Non-pigmented ciliary epithelial cell (primary cell): ENCODE measurements around the gene TIAM1.
A peak's percentile ranks its signal among the peaks of the same experiment; 100 is the strongest.

Experiments used
- DNase-seq: peaks from one replicate; pipeline ENCODE4 v3.0.0-alpha.2; 2010; ENCODE audit warnings: low read depth

TIAM1 gene

DNA sequence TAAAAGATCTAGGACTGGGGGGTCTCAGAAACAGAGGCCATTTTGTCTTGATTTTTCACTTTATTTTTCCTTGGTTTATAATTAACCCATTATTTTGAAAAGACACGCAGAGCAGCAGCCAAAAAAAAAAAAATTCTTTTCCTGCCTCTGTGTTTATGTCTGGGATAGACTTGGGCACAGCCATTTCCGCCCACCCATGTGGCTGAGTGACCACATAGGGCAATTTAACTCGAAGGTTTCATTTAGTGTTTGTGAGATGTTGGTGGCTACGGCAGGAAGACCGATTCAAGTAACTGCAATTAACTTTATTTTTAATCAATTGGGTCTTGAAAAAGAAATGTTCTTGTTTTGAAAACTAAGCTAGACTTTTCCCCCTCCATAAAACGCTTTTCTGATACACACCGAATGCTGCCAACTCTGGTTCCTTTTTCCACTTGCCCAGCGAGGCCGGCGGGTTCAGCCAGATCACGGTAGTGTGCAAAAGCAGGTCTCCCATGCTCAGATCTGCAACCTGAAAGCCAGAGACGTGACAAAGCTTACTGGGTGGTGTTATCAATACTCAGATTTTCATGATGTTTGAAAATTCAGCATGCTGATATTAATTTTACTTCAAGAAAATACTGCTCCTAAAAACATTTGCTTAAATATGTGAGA is 208.4 kb downstream of the TIAM1 start:
- DNase-seq, result no peak

DNA sequence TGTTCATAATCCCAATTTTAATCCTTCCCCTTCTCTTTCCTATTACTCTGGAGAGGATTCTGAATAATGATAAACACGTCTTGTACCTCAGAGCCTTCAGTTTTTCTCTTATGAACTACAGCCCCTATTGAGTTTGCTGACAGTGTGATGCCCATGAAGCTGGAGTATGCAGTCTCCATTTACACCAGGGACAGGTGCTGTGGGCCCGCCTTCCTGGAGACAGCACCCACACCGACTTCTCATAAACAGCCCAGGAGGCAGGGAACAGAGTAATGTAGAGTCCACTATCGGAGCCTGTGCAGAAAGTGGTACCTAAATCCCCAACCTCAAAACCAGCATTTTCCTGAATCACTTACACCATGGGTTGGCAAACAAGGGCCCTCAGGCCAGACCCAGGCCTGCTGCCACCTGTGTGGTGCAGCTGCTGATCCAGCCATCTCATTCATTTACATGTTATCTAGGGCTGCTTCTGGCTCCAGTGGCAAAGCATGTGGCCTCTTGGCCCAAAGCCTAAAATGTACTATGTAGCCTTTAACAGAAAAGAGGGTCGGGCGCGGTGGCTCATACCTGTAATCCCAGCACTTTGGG is 210.7 kb downstream of the TIAM1 start:
- no peak for DNase-seq

DNA sequence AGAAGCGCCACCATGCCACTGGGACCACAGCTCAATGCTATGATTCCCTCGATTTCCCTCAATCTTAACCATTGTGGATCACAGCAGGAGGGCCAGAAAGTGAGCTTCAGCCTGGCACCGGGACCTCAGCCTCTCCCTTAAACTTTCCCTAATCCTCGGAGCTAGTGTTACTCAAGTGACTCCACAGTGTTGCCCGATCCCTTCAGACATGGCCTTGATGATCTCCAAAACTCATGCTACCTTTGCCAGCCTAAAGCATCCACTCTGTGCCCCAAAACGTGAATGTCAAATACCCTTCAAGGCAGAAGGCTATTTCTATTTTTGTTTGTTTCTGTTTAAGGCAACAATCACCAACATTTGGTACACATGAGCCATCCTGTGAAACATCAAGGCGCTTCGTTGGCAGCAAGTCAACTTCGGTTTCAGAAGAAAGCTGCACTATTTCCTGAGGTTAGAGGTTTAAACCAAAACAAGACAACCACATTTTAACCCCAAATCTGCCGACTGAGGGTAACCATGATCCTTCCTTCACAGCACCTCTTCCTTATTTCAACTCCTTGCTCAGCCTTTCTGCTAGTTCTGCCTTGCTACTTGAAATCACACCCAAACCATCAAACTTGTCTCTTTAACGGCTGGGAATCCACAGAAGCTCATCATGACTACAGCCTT is 211.4 kb downstream of the TIAM1 start:
- peak; percentile 23 for DNase-seq

- no peak for DNase-seq
Observed at GRCh38 chr21:31130821-31131220, 213.2 kb downstream of the TIAM1 start.

DNA sequence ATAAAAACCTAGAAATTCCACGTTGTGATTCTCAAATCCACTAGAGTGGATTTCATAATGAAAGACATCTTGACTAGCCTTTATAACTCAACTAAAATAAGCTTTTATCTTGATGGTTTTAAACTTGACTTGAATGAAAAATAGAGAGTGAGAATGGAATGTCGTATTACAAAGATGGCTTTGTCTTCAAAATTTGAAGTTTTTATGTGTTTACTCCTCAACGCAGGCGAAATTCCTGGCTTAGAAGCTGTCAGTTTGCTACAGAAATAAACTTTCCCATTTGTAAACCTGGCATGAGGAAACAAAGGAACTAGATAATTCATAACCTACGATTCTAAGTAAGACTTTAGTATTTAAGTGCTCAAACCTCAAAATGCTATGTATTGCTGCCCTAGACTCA is 215.8 kb downstream of the TIAM1 start:
- no peak for DNase-seq

DNA sequence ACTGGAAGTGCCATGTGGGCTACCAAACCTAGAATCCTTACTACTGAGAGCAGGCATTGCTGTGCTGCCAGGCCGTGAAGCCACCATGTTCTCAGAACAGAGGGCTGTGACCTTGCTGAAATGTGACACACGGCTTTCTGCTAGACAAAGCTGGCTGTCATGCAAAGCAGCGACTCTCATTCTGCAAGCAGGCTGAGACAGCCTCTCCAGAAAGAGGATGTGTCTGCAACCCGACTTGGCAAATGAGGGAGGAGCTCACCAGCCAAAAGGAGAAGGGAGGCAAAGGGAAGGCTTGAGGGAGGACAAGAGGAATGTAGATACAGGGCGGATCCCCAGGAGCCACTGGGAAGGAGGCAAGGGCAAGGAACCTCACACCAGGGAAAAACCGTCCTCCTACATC is 220.1 kb downstream of the TIAM1 start:
- no peak for DNase-seq

- no peak for DNase-seq
Observed at GRCh38 chr21:31119199-31119598, 224.9 kb downstream of the TIAM1 start.

DNA sequence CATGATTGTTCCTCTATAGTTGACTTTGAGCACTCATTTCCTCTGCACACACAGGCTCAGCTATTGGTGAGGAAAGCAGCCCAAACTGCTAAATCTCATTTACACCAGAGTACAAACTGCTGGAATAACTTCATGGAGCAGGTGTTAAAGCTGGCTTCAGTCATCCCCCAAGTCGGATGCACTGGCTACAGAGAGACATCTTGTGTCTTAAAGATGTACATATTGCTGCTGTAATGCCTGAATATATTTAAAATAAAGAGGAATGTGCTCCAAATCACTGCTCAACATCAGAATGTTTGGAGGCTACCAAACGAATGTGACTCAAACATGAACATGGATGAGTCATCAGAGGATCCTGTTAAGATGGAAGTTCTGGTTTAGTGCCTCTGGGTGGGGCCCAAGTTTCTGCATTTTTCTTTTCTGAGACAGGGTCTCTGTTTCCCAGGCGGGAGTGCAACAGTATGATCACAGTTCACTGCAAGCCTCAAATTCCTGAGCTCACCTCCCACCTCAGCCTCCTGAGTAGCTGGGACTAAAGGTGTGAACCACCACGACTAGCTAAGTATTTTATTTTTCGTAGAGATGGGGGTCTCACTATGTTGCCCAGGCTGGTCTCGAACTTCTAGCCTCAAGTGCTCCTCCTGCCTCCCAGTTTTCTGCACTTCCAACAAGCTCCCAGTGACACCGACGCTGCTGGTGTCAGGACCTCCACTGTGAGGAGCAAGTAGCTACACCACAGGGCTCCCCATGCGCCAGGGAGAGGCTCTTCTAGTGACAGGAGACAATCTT is 226.7 kb downstream of the TIAM1 start:
- peak; percentile 74 for DNase-seq

DNA sequence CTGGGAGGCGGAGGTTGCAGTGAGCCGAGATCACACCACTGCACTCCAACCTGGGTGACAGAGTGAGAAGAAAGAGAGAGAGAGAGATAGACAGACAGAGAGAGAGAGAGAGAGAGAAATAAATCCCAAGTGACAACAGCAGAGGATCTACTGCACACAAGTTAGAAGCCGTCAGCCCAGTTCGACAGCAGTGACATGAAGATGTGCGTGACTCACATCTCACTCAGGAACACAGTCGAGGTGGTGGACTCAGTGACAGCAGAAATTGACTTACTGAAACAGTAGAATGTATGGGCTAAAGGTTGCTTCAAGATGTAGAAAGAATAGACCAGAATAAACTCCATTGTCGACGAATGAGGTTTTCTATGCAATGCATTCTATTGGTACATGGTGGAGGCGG is 228.8 kb downstream of the TIAM1 start:
- no peak for DNase-seq

DNA sequence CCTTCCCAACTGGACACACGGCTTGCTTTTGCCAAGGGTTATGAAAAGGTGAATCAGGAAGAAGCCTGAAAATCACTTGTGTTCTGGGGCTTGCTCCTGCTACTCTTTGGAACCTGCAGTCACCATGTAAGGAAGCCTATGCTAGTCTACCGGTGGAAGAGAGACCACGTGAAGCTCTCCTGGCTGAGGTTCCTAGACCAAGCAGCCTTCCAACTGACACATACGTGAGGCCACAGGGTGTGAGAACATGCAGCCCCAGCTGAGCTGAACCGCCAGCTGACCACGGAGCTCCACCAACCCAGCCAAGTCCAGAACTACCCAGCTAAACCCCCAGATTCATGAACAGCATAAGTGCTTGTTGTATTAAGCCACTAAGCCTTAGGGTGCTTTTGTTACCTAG is 233.0 kb downstream of the TIAM1 start:
- DNase-seq, result no peak

GRCh38 chr21:31110430-31110829 is 233.6 kb downstream of the TIAM1 start:
- no peak for DNase-seq

GRCh38 chr21:31107871-31108270 is 236.2 kb downstream of the TIAM1 start:
- no peak for DNase-seq

DNA sequence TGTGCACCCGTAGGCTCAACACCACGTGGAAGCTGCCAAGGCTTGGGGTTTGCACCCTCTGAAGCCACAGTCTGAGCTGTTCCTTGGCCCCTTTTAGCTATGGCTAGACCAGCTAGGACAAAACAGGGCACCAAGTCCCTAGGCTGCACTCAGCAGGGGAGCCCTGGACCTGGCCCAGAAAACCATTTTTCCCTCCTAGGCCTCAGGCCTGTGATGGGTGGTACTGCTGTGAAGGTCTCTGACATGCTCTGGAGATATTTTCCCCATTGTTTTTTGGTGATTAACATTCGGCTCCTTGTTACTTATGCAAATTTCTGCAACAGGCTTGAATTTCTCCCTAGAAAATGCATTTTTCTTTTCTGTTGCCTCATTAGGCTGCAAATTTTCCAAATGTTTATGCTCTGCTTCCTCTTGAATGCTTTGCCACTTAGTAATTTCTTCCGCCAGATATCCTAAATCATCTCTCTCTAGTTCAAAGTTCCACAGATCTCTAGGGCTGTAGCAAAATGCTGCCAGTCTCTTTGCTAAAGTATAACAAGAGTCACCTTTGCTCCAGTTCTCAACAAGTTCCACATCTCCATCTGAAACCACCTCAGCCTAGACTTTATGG is 236.8 kb downstream of the TIAM1 start:
- DNase-seq, result no peak

- no peak for DNase-seq
Observed at GRCh38 chr21:31103571-31104265, 240.3 kb downstream of the TIAM1 start.

DNA sequence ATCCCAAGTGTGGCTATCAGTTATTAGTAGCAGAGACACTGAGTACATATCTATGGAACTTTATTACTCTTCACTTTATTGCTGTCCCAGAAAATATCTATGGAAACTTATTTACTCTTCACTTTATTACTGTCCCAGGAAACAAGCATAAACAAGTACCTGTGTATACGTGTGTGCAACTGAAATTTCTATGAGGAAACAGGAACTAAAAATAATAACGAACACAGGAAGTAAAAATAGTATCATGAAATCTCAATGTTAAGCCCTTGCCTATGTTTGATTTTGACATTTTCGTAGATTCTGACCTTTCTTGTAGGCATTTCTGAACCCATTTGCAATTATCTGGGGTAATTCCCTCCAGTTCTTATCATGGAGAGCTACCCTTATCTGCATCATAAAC is 240.9 kb downstream of the TIAM1 start:
- DNase-seq, result no peak

DNA sequence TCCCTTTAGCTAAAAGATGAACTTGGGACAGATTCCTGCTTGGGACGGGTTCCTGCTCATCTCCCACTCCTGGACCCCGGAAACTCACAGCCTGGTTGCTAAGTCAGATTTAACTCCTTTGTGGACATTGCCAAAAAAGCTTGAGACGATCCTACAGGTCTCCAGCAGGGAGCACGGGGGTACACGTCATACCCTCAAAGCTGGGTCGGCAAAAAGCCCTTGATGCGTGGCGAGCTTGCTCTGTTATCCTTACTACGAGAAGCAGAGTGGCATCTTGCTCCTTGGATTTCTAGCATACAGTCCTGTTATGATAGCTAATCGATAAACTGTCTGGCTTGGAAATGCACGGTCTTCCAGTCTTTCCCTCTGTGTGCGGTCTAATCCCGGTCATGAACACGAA is 244.9 kb downstream of the TIAM1 start:
- DNase-seq, result no peak

DNA sequence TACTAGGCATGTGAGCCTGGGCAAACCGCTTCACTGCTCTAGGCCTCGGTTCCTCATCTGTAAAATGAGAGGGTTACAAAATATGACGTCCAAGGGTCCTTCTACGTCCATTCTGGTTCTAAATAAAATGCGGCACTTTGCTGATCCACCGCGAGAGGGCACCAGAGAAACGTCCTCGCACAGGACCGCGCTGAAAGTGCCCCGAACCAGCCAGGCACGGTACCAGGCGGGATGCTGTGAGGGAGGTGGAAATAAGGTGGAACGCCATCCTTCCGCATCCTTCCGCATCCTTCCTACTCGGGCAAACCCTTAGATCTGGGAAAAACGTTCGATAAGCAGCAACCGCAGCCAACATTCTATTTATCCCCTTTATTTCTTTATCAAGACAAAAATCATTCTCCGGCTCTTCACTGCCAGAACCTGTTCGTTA is 245.5 kb downstream of the TIAM1 start:
- no peak for DNase-seq

DNA sequence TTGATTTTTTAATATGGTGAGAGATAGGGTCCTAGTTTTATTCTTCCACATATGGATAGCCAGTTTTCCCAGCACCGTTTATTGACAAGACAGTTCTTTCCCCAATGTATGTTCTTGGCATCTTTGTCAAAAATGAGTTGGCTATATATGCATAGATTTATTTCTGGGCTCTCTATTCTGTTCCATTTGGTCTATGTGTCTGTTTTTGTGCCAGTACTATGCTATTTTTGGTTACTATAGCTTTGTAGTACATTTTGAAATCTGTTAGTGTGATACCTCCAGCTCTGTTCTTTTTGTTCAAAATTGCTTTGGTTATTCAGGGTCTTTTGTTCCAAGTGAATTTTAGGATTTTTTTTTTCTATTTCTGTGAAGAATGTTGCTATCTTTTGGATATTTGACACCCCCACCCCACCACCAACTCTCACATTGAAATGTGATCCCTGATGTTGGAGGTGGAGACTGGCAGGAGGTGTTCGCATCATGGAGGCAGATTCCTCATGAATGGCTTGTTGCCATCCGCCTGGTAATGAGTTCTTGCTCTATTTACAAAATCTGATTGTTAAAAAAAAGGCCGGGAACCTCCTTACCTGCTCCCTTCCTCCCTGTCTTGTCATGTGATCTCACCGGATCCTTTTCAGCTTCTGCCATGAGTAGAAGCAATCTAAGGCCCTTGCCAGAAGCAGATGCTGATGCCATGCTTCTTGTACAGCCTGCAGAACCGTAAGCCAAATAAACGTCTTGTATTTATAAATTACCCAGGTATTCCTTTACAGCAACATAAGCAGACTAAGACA is 251.0 kb downstream of the TIAM1 start:
- no peak for DNase-seq

- DNase-seq, result no peak
Observed at GRCh38 chr21:31090376-31090775, 253.7 kb downstream of the TIAM1 start.

DNA sequence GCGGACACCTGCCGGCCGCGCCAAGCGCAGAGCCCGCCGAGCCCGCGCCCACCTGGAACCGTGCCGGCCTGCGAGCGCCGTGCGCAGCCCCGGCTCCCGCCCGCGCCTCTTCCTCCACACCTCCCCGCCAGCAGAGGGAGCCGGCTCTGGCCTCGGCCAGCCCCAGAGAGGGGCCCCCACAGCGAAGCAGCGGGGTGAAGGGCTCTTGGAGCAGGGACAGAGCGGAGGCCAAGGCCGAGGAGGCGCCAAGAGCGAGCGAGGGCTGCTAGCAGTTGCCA is 255.6 kb downstream of the TIAM1 start:
- no peak for DNase-seq
